PC-9 (cell line): Measurements from ENCODE around the gene HOMER2. TPM values are rescaled to one million over a fixed set of nuclear protein-coding genes. Genes with fewer than 3 reads are reported as not detected.

Experiments
- BruUV-seq: library from RNA; stranded (reverse); fragments of 400-500 nt; replicated peaks from 2 replicates; lab custom pipeline; 2021; lab: Mats Ljungman, UMichigan
- CTCF ChIA-PET: fragments of 300-600 bp; sonication (Branson Sonifier 250); formaldehyde crosslinking; loops from one replicate; lab custom pipeline; 2022; ENCODE audit warnings: antibody characterized with exemption; lab: Charles Lee
- POLR2A ChIA-PET: fragments of 300-600 bp; sonication (Branson Sonifier 250); formaldehyde crosslinking; loops from one replicate; lab custom pipeline; 2022; ENCODE audit warnings: antibody characterized with exemption; ENCODE audit not compliant: unreplicated experiment; lab: Charles Lee
- DNase-seq, 2 experiments: peaks; one replicate each; pipeline versions ENCODE4 v3.0.0 to v3.0.0-alpha.2; 2015 to 2022; ENCODE audit warnings: mixed read lengths in 1 of 2
- H2AFZ ChIP-seq: fragments of 200-600 bp; sonication (generic); 2 replicates; pipeline ENCODE4 v1.8.1; 2017; ENCODE audit warnings: antibody characterized with exemption
- H3F3A ChIP-seq: fragments of 200-600 bp; sonication (generic); 2 replicates; pipeline ENCODE4 v1.8.1; 2017; ENCODE audit warnings: antibody characterized with exemption, mild to moderate bottlenecking, low read depth; ENCODE audit not compliant: insufficient read depth
- H3K27ac ChIP-seq: fragments of 200-600 bp; sonication (generic); 2 replicates; pipeline ENCODE4 v1.6.1; 2016; ENCODE audit warnings: mixed run types
- H3K27me3 ChIP-seq: fragments of 200-600 bp; sonication (generic); 2 replicates; pipeline ENCODE4 v1.6.1; 2016; ENCODE audit warnings: low read depth, mixed run types; ENCODE audit not compliant: insufficient read depth
- H3K36me3 ChIP-seq: fragments of 200-600 bp; sonication (generic); 2 replicates; pipeline ENCODE4 v1.6.1; 2016; ENCODE audit warnings: low read depth, mixed run types
- H3K4me1 ChIP-seq: fragments of 200-600 bp; sonication (generic); replicated peaks from 2 replicates; pipeline ENCODE4 v1.6.1; 2016; ENCODE audit warnings: mixed run types; ENCODE audit not compliant: insufficient read depth
- H3K4me2 ChIP-seq: fragments of 200-600 bp; sonication (generic); 2 replicates; pipeline ENCODE4 v1.6.1; 2017; ENCODE audit warnings: mixed run types
- H3K4me3 ChIP-seq: fragments of 200-600 bp; sonication (generic); 2 replicates; pipeline ENCODE4 v1.6.1; 2016; ENCODE audit warnings: mixed run types
- H3K79me2 ChIP-seq: fragments of 200-600 bp; sonication (generic); 2 replicates; pipeline ENCODE4 v1.6.1; 2017; ENCODE audit warnings: low read depth, mixed run types
- H3K9me2 ChIP-seq: fragments of 200-600 bp; sonication (generic); 2 replicates; pipeline ENCODE4 v1.8.1; 2017; ENCODE audit warnings: mild to moderate bottlenecking; ENCODE audit not compliant: insufficient read depth
- H3K9me3 ChIP-seq: fragments of 200-600 bp; sonication (generic); 2 replicates; pipeline ENCODE4 v1.8.1; 2016; ENCODE audit warnings: low read depth; ENCODE audit not compliant: insufficient read depth
- H4K20me1 ChIP-seq: fragments of 200-600 bp; sonication (generic); 2 replicates; pipeline ENCODE4 v1.8.1; 2017; ENCODE audit not compliant: insufficient read depth
- EZH2 ChIP-seq: fragments of 200-600 bp; sonication (generic); IDR thresholded peaks from 2 replicates; pipeline ENCODE4 v1.8.0; 2017; ENCODE audit warnings: antibody characterized with exemption, low read depth
- intact Hi-C: fragments of 100-400 bp; cut with micrococcal nuclease; formaldehyde crosslinking; loops from one replicate; pipeline ENCODE4 v1.10.0; 2022; ENCODE audit not compliant: unreplicated experiment
- total RNA-seq: library from RNA; stranded (reverse); gene quantifications from 2 replicates; pipeline ENCODE4 v1.2.3, GENCODE V29; 2021
- TF ChIP-seq, protein P1 (sequence below): fragments of 200-600 bp; sonication (generic); conservative IDR thresholded peaks from 2 replicates; pipeline ENCODE4 v1.6.1; 2017; ENCODE audit warnings: mixed run types, antibody characterized with exemption, mild to moderate bottlenecking, moderate library complexity

The HOMER2 gene
- total RNA-seq, 1 experiment from 2014 or later: 15.1 TPM

DNA sequence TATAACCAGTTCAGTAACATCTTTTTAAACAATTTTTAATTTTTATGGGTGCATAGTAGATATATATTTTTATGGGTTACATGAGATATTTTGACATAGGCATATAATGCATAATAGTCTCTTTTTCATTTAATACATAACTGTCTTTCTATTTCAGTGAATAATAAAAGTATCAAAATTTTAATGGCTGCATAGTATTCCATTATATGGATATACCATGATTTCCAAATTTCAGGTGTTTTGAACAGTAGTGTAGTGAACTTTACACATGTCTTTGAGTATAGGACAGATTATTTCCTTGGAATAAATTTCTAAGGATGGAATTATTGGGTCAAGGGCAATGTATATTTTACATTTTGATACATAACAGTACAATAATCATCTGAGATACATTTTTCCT, 132.4 kb downstream of the HOMER2 start:
- H3K4me3 ChIP-seq: no peak overlapping the region
- intact Hi-C loops: no loop called here
- no peaks in the 10 kb centered on the region for H3K27me3 ChIP-seq
- BruUV-seq: no TSS peak
- H4K20me1 ChIP-seq: no peaks in the 10 kb centered on the region
- peaks cover 4% of the 10 kb centered on the region; the same call in 1 of the 2 replicates for H3K79me2 ChIP-seq
- TF ChIP-seq EZH2: no peak
- TF ChIP-seq, protein P1, sequence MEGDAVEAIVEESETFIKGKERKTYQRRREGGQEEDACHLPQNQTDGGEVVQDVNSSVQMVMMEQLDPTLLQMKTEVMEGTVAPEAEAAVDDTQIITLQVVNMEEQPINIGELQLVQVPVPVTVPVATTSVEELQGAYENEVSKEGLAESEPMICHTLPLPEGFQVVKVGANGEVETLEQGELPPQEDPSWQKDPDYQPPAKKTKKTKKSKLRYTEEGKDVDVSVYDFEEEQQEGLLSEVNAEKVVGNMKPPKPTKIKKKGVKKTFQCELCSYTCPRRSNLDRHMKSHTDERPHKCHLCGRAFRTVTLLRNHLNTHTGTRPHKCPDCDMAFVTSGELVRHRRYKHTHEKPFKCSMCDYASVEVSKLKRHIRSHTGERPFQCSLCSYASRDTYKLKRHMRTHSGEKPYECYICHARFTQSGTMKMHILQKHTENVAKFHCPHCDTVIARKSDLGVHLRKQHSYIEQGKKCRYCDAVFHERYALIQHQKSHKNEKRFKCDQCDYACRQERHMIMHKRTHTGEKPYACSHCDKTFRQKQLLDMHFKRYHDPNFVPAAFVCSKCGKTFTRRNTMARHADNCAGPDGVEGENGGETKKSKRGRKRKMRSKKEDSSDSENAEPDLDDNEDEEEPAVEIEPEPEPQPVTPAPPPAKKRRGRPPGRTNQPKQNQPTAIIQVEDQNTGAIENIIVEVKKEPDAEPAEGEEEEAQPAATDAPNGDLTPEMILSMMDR: no peak
- no peak for DNase-seq
- no peak overlapping the region for H2AFZ ChIP-seq
- H3K4me1 ChIP-seq: no peaks in the 10 kb centered on the region
- H3K27ac ChIP-seq: no peak overlapping the region
- H3K9me2 ChIP-seq: no peaks in the 10 kb centered on the region
- no peak overlapping the region for H3K4me2 ChIP-seq
- POLR2A ChIA-PET: no interaction called here
- CTCF ChIA-PET: no interaction called here
- 0 out of 2 replicates have a peak, but pooled peaks cover 2% of the 10 kb centered on the region for H3F3A ChIP-seq
- H3K36me3 ChIP-seq: peaks cover 18% of the 10 kb centered on the region; the same call in 1 of the 2 replicates
- no peaks in the 10 kb centered on the region for H3K9me3 ChIP-seq

DNA sequence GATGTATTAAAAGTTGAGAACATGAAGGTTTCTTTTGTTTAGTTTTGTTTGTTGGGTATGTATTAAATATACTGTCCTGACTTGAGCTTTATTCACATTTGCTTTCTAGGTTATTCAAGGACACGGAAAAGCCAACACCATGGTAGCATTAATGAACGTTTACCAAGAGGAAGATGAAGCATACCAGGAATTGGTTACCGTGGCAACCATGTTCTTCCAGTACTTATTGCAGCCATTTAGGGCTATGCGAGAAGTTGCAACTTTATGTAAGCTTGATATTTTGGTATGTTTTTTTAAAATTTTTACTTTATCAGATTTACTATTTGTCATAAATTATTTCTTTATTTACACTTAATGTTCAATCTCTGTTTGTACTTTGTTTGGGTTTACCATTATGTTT, 139.5 kb downstream of the HOMER2 start:
- H3K4me2 ChIP-seq: no peak overlapping the region

DNA sequence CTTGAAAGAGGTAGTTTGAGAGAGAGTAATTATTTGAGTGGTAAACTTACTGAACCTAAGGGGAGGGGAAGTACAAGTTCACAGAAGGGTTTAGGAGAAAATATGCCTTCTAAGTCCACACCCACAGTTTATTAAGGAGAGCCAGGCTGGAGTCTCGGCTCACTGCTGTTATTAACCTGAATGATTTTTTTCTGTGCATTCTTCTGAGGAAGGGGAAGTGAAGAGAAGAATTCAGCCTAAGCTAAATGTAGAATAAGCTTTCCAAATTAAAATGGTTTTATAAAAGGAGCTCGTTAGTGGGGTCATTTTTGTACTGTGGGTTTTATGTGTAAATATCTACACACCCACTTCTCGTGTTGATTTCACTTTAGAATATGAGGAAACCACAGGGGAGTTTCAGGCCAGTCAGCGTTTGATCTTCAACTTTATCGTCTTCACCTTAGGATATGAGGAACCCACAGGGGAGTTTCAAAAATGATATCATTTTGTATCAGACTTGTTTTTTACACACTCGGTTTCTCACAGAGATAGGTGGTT, 141.6 kb downstream of the HOMER2 start:
- H2AFZ ChIP-seq: peak overlapping the region; percentile 81
- POLR2A ChIA-PET: interaction anchor here (0.8 kb wide), 1 partner anchor 61 kb away, joined by 4 read pairs; no protein-coding TSS in a partner anchor
- H4K20me1 ChIP-seq: no peaks in the 10 kb centered on the region
- H3K27ac ChIP-seq: peak overlapping the region; percentile 80
- peak overlapping the region; percentile 99 for H3K4me3 ChIP-seq
- H3K9me2 ChIP-seq: no peaks in the 10 kb centered on the region
- no peaks in the 10 kb centered on the region for H3K27me3 ChIP-seq
- CTCF ChIA-PET: no interaction called here
- peaks cover 11% of the 10 kb centered on the region; the same call in 1 of the 2 replicates for H3K36me3 ChIP-seq
- peak overlapping the region; percentile 97 for H3K4me2 ChIP-seq
- peaks cover 17% of the 10 kb centered on the region for H3K4me1 ChIP-seq
- TSS peak; percentile 53 for BruUV-seq
- DNase-seq: no peak
- H3K79me2 ChIP-seq: peaks cover 37% of the 10 kb centered on the region
- peaks cover 13% of the 10 kb centered on the region; the same call in 1 of the 2 replicates for H3F3A ChIP-seq
- TF ChIP-seq, protein P1: no peak
- TF ChIP-seq EZH2: no peak
- intact Hi-C loops: no loop called here
- no peaks in the 10 kb centered on the region for H3K9me3 ChIP-seq

More for the DNA sequence above, 139.5 kb downstream of the HOMER2 start:
- no TSS peak for BruUV-seq
- Histone ChIP-seq H3K4me3 (no peak overlapping the region), H3K36me3 (peaks cover 11% of the 10 kb centered on the region; the same call in 1 of the 2 replicates), H3K79me2 (peaks cover 37% of the 10 kb centered on the region), H3K9me2 (no peaks in the 10 kb centered on the region), H3K4me1 (peaks cover 17% of the 10 kb centered on the region), H3F3A (peaks cover 16% of the 10 kb centered on the region; the same call in 1 of the 2 replicates), H3K9me3 (no peaks in the 10 kb centered on the region), H3K27me3 (no peaks in the 10 kb centered on the region), H4K20me1 (no peaks in the 10 kb centered on the region), H2AFZ (no peak overlapping the region), H3K27ac (no peak overlapping the region)
- CTCF ChIA-PET: no interaction called here
- POLR2A ChIA-PET: interaction anchor here (0.8 kb wide), 1 partner anchor 63 kb away, joined by 4 read pairs; no protein-coding TSS in a partner anchor
- intact Hi-C loops: no loop called here
- DNase-seq: no peak
- TF ChIP-seq, protein P1: no peak
- TF ChIP-seq EZH2: no peak
